Activated CD4-positive, alpha-beta T cell treated with anti-CD3 and anti-CD28 coated beads, Interleukin-2, amount 10 ng/mL, durations not matched to agents 7 days and 5 days (primary cell): Measurements from ENCODE around the gene HOXA11. TPM values are rescaled to one million over a fixed set of nuclear protein-coding genes. Genes with fewer than 3 reads are reported as not detected.

ENCODE experiments used
- CTCF ChIA-PET: fragments of 350-600 bp; sonication (Branson Sonifier 250); formaldehyde crosslinking; loops from one replicate; lab custom pipeline; 2021; ENCODE audit warnings: antibody characterized with exemption; lab: Charles Lee
- POLR2A ChIA-PET: fragments of 350-600 bp; sonication (Branson Sonifier 250); formaldehyde crosslinking; loops from one replicate; lab custom pipeline; 2021; ENCODE audit warnings: antibody characterized with exemption; lab: Charles Lee
- DNase-seq: peaks from one replicate; pipeline ENCODE4 v3.0.0-alpha.2; 2020
- H3K27ac Mint-ChIP-seq: one replicate; pipeline ENCODE4 v1.8.0; 2021; ENCODE audit warnings: mild to moderate bottlenecking, moderate library complexity, mixed read lengths
- H3K27me3 Mint-ChIP-seq: one replicate; pipeline ENCODE4 v1.8.0; 2021; ENCODE audit warnings: mixed read lengths
- H3K36me3 Mint-ChIP-seq: one replicate; pipeline ENCODE4 v1.8.0; 2021; ENCODE audit warnings: low read depth, mixed read lengths
- H3K4me1 Mint-ChIP-seq: one replicate; pipeline ENCODE4 v1.8.0; 2021; ENCODE audit warnings: mixed read lengths
- H3K4me3 Mint-ChIP-seq: one replicate; pipeline ENCODE4 v1.8.0; 2021; ENCODE audit warnings: mild to moderate bottlenecking, moderate library complexity, mixed read lengths
- H3K9me3 Mint-ChIP-seq: one replicate; pipeline ENCODE4 v1.8.0; 2021; ENCODE audit warnings: mixed read lengths
- total RNA-seq, 2 experiments: library from RNA; stranded (reverse); gene quantifications; one replicate each; pipeline ENCODE4 v1.2.3, GENCODE V29; 2021

The HOXA11 gene
- total RNA-seq, 2 experiments from 2014 or later: not detected

DNA sequence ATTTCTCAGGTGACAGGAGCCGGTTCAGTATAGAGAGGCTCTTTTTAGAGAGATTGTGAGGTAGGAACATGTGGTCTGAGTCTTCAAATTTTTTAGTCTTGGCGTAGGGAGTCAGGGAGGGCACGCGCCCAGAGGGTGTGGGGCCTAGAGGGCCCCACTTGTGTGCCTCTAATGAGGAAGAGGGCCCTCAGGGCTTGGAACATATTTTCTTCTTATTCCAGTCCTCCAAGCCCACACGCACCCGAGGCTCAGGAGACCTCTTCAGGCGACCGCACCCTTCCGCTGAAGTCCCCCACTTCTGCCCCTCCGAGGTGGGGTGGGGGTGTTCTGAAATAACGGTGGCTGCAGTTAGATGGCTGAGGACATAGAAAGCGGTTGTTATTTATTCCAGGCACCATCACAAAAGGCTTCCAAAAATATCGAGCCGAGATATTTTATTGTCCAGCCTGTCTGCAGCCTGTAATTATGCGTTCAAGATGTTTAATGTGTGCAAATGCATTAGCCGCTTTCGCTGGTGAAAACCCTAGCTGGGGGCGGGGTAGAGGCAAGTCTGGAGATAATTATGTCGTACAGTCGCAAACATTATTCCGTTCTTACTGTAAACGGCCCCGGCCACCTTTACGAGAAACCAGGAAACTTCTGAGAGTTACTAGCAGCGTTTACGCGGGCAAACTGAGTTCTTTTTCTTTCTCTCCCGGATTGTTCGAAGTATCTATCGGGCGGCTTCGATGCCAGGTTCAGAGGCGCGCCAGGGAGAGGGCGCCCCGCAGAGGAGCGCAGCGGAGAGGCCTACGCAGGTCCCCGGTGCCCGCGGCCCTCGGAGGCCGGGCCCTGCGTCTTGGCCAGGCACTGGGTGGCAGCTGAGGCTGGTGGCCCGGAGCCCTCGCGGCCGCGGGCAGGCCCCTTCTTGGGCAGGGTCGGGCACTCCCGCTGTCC lies 27.7 kb upstream of the HOXA11 start:
- Mint-ChIP-seq H3K4me1 (peaks cover 6% of the 10 kb centered on the region), H3K9me3 (no peaks in the 10 kb centered on the region), H3K4me3 (no peak overlapping the region), H3K36me3 (no peaks in the 10 kb centered on the region), H3K27me3 (peaks cover 87% of the 10 kb centered on the region), H3K27ac (no peak overlapping the region)
- CTCF ChIA-PET: no interaction called here
- no peak for DNase-seq
- POLR2A ChIA-PET: interaction anchor here (0.6 kb wide), 1 partner anchor 40 kb away, joined by 3 read pairs; no protein-coding TSS in a partner anchor

DNA sequence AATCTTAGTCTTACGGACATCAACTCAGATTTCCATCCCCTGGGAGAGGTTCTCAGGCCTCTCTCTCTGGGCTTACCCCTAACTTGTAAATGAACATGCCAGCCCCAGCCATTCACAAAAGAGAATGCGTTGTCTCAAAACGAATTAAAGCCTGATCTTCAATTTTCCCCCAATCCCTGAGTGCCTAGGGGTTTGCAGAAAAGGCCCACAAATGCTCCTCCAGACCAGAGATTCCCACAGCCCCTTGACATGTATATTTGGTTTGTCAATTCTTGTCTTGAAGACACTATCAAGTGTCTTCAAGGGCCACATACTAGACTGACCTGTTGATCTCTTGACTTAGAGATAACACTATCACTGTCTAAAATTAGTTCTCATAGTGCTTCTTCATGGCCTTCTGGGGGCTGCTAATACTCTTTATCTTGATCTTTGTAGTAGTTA lies 26.8 kb upstream of the HOXA11 start:
- Mint-ChIP-seq H3K9me3 (no peaks in the 10 kb centered on the region), H3K4me1 (peaks cover 6% of the 10 kb centered on the region), H3K27me3 (peaks cover 90% of the 10 kb centered on the region), H3K36me3 (no peaks in the 10 kb centered on the region), H3K4me3 (no peak overlapping the region), H3K27ac (no peak overlapping the region)
- POLR2A ChIA-PET: interaction anchor here (0.6 kb wide), 1 partner anchor 41 kb away, joined by 3 read pairs; no protein-coding TSS in a partner anchor
- no peak for DNase-seq
- CTCF ChIA-PET: interaction anchor here (0.5 kb wide), 1 partner anchor 365 kb away, joined by 4 read pairs; no protein-coding TSS in a partner anchor

DNA sequence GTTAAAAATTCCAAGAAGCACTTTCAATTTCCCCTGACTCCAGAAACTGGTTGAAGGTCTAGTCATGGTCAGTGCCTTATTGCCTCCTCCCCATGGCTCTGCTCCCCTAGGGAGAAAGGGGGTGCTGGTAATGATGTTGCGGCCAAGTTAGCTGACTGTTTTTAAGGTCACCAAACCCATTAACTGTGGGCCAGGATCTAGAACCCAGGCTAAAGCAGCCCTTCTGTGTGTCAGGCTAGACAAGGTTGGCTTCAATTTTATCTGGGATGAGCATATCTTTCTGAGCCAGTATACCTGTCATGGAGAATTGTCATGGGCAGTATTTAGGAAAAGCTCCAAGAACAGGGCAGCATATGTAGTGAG lies 26.0 kb upstream of the HOXA11 start:
- Mint-ChIP-seq H3K4me3 (no peak overlapping the region), H3K36me3 (no peaks in the 10 kb centered on the region)
- POLR2A ChIA-PET: no interaction called here

GRCh38 chr7:27210441-27211083 lies 25.5 kb upstream of the HOXA11 start:
- POLR2A ChIA-PET: no interaction called here
- no peak overlapping the region for H3K27ac Mint-ChIP-seq
- no peaks in the 10 kb centered on the region for H3K36me3 Mint-ChIP-seq

More for the DNA sequence above, 26.0 kb upstream of the HOXA11 start:
- Mint-ChIP-seq H3K9me3 (no peaks in the 10 kb centered on the region), H3K27me3 (peaks cover 91% of the 10 kb centered on the region), H3K4me1 (peaks cover 6% of the 10 kb centered on the region), H3K27ac (no peak overlapping the region)
- CTCF ChIA-PET: interaction anchor here (1.0 to 1.7 kb wide), 6 partner anchors 13 to 52 kb away, joined by 3 to 5 read pairs (median 3); partner anchors contain the start of gene HOXA10
- DNase-seq: no peak

GRCh38 chr7:27209933-27210440 lies 25.0 kb upstream of the HOXA11 start:
- no peak overlapping the region for H3K27ac Mint-ChIP-seq
- H3K9me3 Mint-ChIP-seq: no peaks in the 10 kb centered on the region
- POLR2A ChIA-PET: interaction anchor here (0.6 kb wide), 1 partner anchor 9 kb away, joined by 3 read pairs; no protein-coding TSS in a partner anchor
- H3K36me3 Mint-ChIP-seq: no peaks in the 10 kb centered on the region
- CTCF ChIA-PET: interaction anchor here (0.7 to 1.7 kb wide), 11 partner anchors 12 to 709 kb away, joined by 3 to 5 read pairs (median 3); partner anchors contain the start of gene HOXA10
- H3K4me1 Mint-ChIP-seq: peaks cover 8% of the 10 kb centered on the region
- no peak overlapping the region for H3K4me3 Mint-ChIP-seq
- H3K27me3 Mint-ChIP-seq: peaks cover 93% of the 10 kb centered on the region
- DNase-seq: no peak

More at GRCh38 chr7:27210441-27211083, 25.5 kb upstream of the HOXA11 start:
- peak; percentile 40 for DNase-seq
- peaks cover 6% of the 10 kb centered on the region for H3K4me1 Mint-ChIP-seq
- CTCF ChIA-PET: interaction anchor here (0.9 to 1.7 kb wide), 8 partner anchors 12 to 52 kb away, joined by 3 to 5 read pairs (median 3); partner anchors contain the start of gene HOXA10
- no peaks in the 10 kb centered on the region for H3K9me3 Mint-ChIP-seq
- no peak overlapping the region for H3K4me3 Mint-ChIP-seq
- H3K27me3 Mint-ChIP-seq: peaks cover 92% of the 10 kb centered on the region

DNA sequence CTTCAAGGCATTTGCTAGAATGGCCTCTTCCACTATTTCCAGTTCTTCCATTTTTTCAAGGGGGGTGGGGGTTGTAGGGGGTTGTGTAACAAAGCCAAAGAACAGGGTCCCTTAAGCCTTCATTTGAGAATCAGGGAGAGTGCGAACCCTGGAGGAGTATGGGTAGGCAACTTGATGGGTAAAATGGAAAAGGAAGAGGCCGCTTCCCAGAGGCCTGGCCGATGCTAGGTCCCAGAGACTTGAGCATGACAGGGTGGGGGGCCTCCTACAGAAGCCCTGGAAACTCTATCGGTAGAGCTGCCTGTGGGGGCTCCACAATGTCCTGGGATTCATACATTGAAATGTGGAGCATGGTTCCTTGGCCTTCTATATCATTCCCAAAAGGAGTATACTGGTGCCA lies 24.0 kb upstream of the HOXA11 start:
- Mint-ChIP-seq H3K27me3 (peaks cover 93% of the 10 kb centered on the region), H3K4me3 (no peak overlapping the region), H3K4me1 (peaks cover 9% of the 10 kb centered on the region), H3K36me3 (peaks cover under 1% of the 10 kb centered on the region), H3K9me3 (no peaks in the 10 kb centered on the region), H3K27ac (no peak overlapping the region)
- POLR2A ChIA-PET: no interaction called here
- DNase-seq: no peak
- CTCF ChIA-PET: interaction anchor here (0.8 to 1.0 kb wide), 3 partner anchors 8 to 710 kb away, joined by 3 read pairs; no protein-coding TSS in a partner anchor

GRCh38 chr7:27207348-27207985 lies 22.4 kb upstream of the HOXA11 start:
- H3K27me3 Mint-ChIP-seq: peaks cover 96% of the 10 kb centered on the region
- H3K27ac Mint-ChIP-seq: no peak overlapping the region
- no peak overlapping the region for H3K4me3 Mint-ChIP-seq
- POLR2A ChIA-PET: no interaction called here
- no peak for DNase-seq
- H3K36me3 Mint-ChIP-seq: peaks cover 2% of the 10 kb centered on the region
- no peaks in the 10 kb centered on the region for H3K9me3 Mint-ChIP-seq
- CTCF ChIA-PET: interaction anchor here (0.9 kb wide), 1 partner anchor 57 kb away, joined by 3 read pairs; no protein-coding TSS in a partner anchor
- peaks cover 12% of the 10 kb centered on the region for H3K4me1 Mint-ChIP-seq

- H3K36me3 Mint-ChIP-seq: peaks cover 2% of the 10 kb centered on the region
- CTCF ChIA-PET: interaction anchor here (0.9 kb wide), 1 partner anchor 9 kb away, joined by 3 read pairs; no protein-coding TSS in a partner anchor
- peak overlapping the region; percentile 68 for H3K27ac Mint-ChIP-seq
- peaks cover 96% of the 10 kb centered on the region for H3K27me3 Mint-ChIP-seq
- peaks cover 17% of the 10 kb centered on the region for H3K4me1 Mint-ChIP-seq
- DNase-seq: no peak
- no peak overlapping the region for H3K4me3 Mint-ChIP-seq
- POLR2A ChIA-PET: no interaction called here
- H3K9me3 Mint-ChIP-seq: no peaks in the 10 kb centered on the region
Observed at GRCh38 chr7:27205325-27206280, 20.6 kb upstream of the HOXA11 start.

GRCh38 chr7:27204851-27205322 lies 19.9 kb upstream of the HOXA11 start:
- H3K4me1 Mint-ChIP-seq: peaks cover 16% of the 10 kb centered on the region
- ChIA-PET POLR2A (no interaction called here), CTCF (interaction anchor here (0.9 kb wide), 1 partner anchor 9 kb away, joined by 3 read pairs; no protein-coding TSS in a partner anchor)
- no peak for DNase-seq
- H3K4me3 Mint-ChIP-seq: no peak overlapping the region
- H3K36me3 Mint-ChIP-seq: peaks cover 2% of the 10 kb centered on the region
- H3K27me3 Mint-ChIP-seq: peaks cover 93% of the 10 kb centered on the region
- no peak overlapping the region for H3K27ac Mint-ChIP-seq
- H3K9me3 Mint-ChIP-seq: no peaks in the 10 kb centered on the region

GRCh38 chr7:27203964-27204594 lies 19.0 kb upstream of the HOXA11 start:
- H3K9me3 Mint-ChIP-seq: no peaks in the 10 kb centered on the region
- no peak overlapping the region for H3K27ac Mint-ChIP-seq

More at GRCh38 chr7:27203964-27204594, 19.0 kb upstream of the HOXA11 start:
- Mint-ChIP-seq H3K27me3 (peaks cover 90% of the 10 kb centered on the region), H3K4me3 (no peak overlapping the region), H3K4me1 (peaks cover 18% of the 10 kb centered on the region), H3K36me3 (peaks cover 2% of the 10 kb centered on the region)
- CTCF ChIA-PET: interaction anchor here (0.7 to 0.9 kb wide), 4 partner anchors 8 to 43 kb away, joined by 3 read pairs; no protein-coding TSS in a partner anchor
- DNase-seq: no peak
- POLR2A ChIA-PET: no interaction called here
